Measurements from ENCODE around the gene IL1RAPL1.

The IL1RAPL1 gene

GRCh38 chrX:29826742-29827141, 1239.5 kb downstream of the IL1RAPL1 start:
- TF ChIP-seq, protein P1, sequence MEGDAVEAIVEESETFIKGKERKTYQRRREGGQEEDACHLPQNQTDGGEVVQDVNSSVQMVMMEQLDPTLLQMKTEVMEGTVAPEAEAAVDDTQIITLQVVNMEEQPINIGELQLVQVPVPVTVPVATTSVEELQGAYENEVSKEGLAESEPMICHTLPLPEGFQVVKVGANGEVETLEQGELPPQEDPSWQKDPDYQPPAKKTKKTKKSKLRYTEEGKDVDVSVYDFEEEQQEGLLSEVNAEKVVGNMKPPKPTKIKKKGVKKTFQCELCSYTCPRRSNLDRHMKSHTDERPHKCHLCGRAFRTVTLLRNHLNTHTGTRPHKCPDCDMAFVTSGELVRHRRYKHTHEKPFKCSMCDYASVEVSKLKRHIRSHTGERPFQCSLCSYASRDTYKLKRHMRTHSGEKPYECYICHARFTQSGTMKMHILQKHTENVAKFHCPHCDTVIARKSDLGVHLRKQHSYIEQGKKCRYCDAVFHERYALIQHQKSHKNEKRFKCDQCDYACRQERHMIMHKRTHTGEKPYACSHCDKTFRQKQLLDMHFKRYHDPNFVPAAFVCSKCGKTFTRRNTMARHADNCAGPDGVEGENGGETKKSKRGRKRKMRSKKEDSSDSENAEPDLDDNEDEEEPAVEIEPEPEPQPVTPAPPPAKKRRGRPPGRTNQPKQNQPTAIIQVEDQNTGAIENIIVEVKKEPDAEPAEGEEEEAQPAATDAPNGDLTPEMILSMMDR (IDR thresholded peaks at IDR 0.05; ENCODE audit: borderline replicate concordance, extremely low read depth, low read length, poor library complexity, severe bottlenecking): no peak
- no peak for TF ChIP-seq EZH2 (IDR thresholded peaks at IDR 0.05; ENCODE audit: borderline replicate concordance, low read depth, low read length, severe bottlenecking)
- no peak overlapping the region for H2AFZ ChIP-seq (ENCODE audit: low read depth, low read length)
- ATAC-seq (ENCODE audit: insufficient read depth, low read depth) (no peak), DNase-seq (no peak)
- no peaks in the 10 kb centered on the region for H3K79me2 ChIP-seq (ENCODE audit: insufficient read depth, low read length)
- no peak overlapping the region for H3K4me3 ChIP-seq (ENCODE audit: low read depth in 1 of 2, low read length in 2 of 2)
- H4K20me1 ChIP-seq (ENCODE audit: insufficient read depth, low read length): no peaks in the 10 kb centered on the region
- no peaks in the 10 kb centered on the region for H3K4me1 ChIP-seq (ENCODE audit: insufficient read depth, low read length)
- no peak overlapping the region for H3K4me2 ChIP-seq (ENCODE audit: insufficient read depth, low read length)
- no peaks in the 10 kb centered on the region for H3K36me3 ChIP-seq (ENCODE audit: insufficient read depth, low read length)
- H3K27ac ChIP-seq (ENCODE audit: low read length): no peak overlapping the region
- no peaks in the 10 kb centered on the region for H3K9me3 ChIP-seq (ENCODE audit: insufficient read depth, low read length, severe bottlenecking)
- no peak overlapping the region for H3K9ac ChIP-seq (ENCODE audit: low read depth, low read length)
- H3K27me3 ChIP-seq (ENCODE audit: insufficient read depth, low read length, poor library complexity): no peaks in the 10 kb centered on the region

- no peaks in the 10 kb centered on the region for H3K36me3 ChIP-seq (ENCODE audit: insufficient read depth, low read length)
- no peaks in the 10 kb centered on the region for H3K27me3 ChIP-seq (ENCODE audit: insufficient read depth, low read length, poor library complexity)
- no peak overlapping the region for H3K9ac ChIP-seq (ENCODE audit: low read depth, low read length)
- no peaks in the 10 kb centered on the region for H3K9me3 ChIP-seq (ENCODE audit: insufficient read depth, low read length, severe bottlenecking)
- H3K4me3 ChIP-seq (ENCODE audit: low read depth in 1 of 2, low read length in 2 of 2): no peak overlapping the region
- H3K4me2 ChIP-seq (ENCODE audit: insufficient read depth, low read length): no peak overlapping the region
- no peaks in the 10 kb centered on the region for H4K20me1 ChIP-seq (ENCODE audit: insufficient read depth, low read length)
- H3K27ac ChIP-seq (ENCODE audit: low read length): no peak overlapping the region
- no peaks in the 10 kb centered on the region for H3K79me2 ChIP-seq (ENCODE audit: insufficient read depth, low read length)
- H2AFZ ChIP-seq (ENCODE audit: low read depth, low read length): no peak overlapping the region
- DNase-seq: no peak
- ATAC-seq (ENCODE audit: insufficient read depth, low read depth): no peak
- TF ChIP-seq, protein P1 (IDR thresholded peaks at IDR 0.05; ENCODE audit: borderline replicate concordance, extremely low read depth, low read length, poor library complexity, severe bottlenecking): no peak
- no peak for TF ChIP-seq EZH2 (IDR thresholded peaks at IDR 0.05; ENCODE audit: borderline replicate concordance, low read depth, low read length, severe bottlenecking)
- H3K4me1 ChIP-seq (ENCODE audit: insufficient read depth, low read length): no peaks in the 10 kb centered on the region
Observed at GRCh38 chrX:29834311-29834710, 1247.1 kb downstream of the IL1RAPL1 start.

GRCh38 chrX:29834764-29835163, 1247.5 kb downstream of the IL1RAPL1 start:
- no peak for ATAC-seq (ENCODE audit: insufficient read depth, low read depth)
- no peak overlapping the region for H3K4me3 ChIP-seq (ENCODE audit: low read depth in 1 of 2, low read length in 2 of 2)
- H4K20me1 ChIP-seq (ENCODE audit: insufficient read depth, low read length): no peaks in the 10 kb centered on the region
- no peaks in the 10 kb centered on the region for H3K36me3 ChIP-seq (ENCODE audit: insufficient read depth, low read length)
- no peak overlapping the region for H3K4me2 ChIP-seq (ENCODE audit: insufficient read depth, low read length)
- TF ChIP-seq EZH2 (IDR thresholded peaks at IDR 0.05; ENCODE audit: borderline replicate concordance, low read depth, low read length, severe bottlenecking): no peak
- TF ChIP-seq, protein P1 (IDR thresholded peaks at IDR 0.05; ENCODE audit: borderline replicate concordance, extremely low read depth, low read length, poor library complexity, severe bottlenecking): no peak
- no peaks in the 10 kb centered on the region for H3K4me1 ChIP-seq (ENCODE audit: insufficient read depth, low read length)
- H3K27ac ChIP-seq (ENCODE audit: low read length): no peak overlapping the region
- no peaks in the 10 kb centered on the region for H3K9me3 ChIP-seq (ENCODE audit: insufficient read depth, low read length, severe bottlenecking)
- no peaks in the 10 kb centered on the region for H3K79me2 ChIP-seq (ENCODE audit: insufficient read depth, low read length)
- H2AFZ ChIP-seq (ENCODE audit: low read depth, low read length): no peak overlapping the region
- DNase-seq: no peak
- no peaks in the 10 kb centered on the region for H3K27me3 ChIP-seq (ENCODE audit: insufficient read depth, low read length, poor library complexity)
- no peak overlapping the region for H3K9ac ChIP-seq (ENCODE audit: low read depth, low read length)

DNA sequence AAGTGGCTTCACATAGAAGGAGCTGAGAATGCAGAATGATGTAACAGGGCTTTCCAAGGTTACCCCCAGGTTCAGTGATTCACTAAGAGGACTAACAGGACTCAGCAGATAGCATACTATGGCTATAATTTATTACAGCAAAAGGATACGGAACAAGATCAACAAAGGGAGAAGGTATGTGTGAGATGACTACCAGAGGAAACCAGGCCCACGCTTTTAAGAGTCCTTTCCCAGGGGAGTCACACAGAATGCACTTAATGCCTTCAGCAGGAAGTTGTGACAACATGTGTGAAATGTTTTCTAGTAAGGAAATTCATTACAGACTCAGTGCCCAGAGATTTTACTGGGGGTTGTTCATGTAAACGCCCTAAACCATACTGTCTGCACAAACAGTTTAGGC, 1254.5 kb downstream of the IL1RAPL1 start:
- Histone ChIP-seq H2AFZ (ENCODE audit: low read depth, low read length) (no peak overlapping the region), H3K27me3 (ENCODE audit: insufficient read depth, low read length, poor library complexity) (no peaks in the 10 kb centered on the region), H3K79me2 (ENCODE audit: insufficient read depth, low read length) (no peaks in the 10 kb centered on the region), H4K20me1 (ENCODE audit: insufficient read depth, low read length) (no peaks in the 10 kb centered on the region), H3K9ac (ENCODE audit: low read depth, low read length) (no peak overlapping the region), H3K27ac (ENCODE audit: low read length) (no peak overlapping the region), H3K4me3 (ENCODE audit: low read depth in 1 of 2, low read length in 2 of 2) (no peak overlapping the region), H3K9me3 (ENCODE audit: insufficient read depth, low read length, severe bottlenecking) (no peaks in the 10 kb centered on the region), H3K36me3 (ENCODE audit: insufficient read depth, low read length) (no peaks in the 10 kb centered on the region), H3K4me1 (ENCODE audit: insufficient read depth, low read length) (no peaks in the 10 kb centered on the region), H3K4me2 (ENCODE audit: insufficient read depth, low read length) (no peak overlapping the region)
- TF ChIP-seq, protein P1 (IDR thresholded peaks at IDR 0.05; ENCODE audit: borderline replicate concordance, extremely low read depth, low read length, poor library complexity, severe bottlenecking): no peak
- TF ChIP-seq EZH2 (IDR thresholded peaks at IDR 0.05; ENCODE audit: borderline replicate concordance, low read depth, low read length, severe bottlenecking): no peak
- DNase-seq (no peak), ATAC-seq (ENCODE audit: insufficient read depth, low read depth) (no peak)

All from DND-41 (cell line).